GM18517 (cell line): ENCODE data around the gene ERN2.

ENCODE experiments used
- ATAC-seq: cut with Tn5 transposase; IDR thresholded peaks from one replicate; pipeline ENCODE4 v1.9.1; 2021; ENCODE audit warnings: mild to moderate bottlenecking, moderate library complexity; ENCODE audit not compliant: unreplicated experiment

The ERN2 gene

GRCh38 chr16:23640931-23641765 is 71.9 kb downstream of the ERN2 start, which contains the start of the genes DCTN5 and PALB2:
TSS of gene DCTN5 (plus strand) at chr16:23641466. CDS start at chr16:23641543, 77 bp downstream.
TSS of gene PALB2 (minus strand) at chr16:23641310. CDS start at chr16:23641157, 153 bp downstream.
- ATAC-seq: peak; percentile 91

- ATAC-seq: no peak
Measured at GRCh38 chr16:23640615-23640930, 72.4 kb downstream of the ERN2 start.
